ENCODE data around the gene DHTKD1.
"Not testable (repeated sequence)": the region's sequence is repeated elsewhere in the genome, so short reads cannot be mapped to it uniquely, and the experiment has no call there.

- not testable (repeated sequence) for TF ChIP-seq POLR2A, CTCF (IDR thresholded peaks at IDR 0.05)
These were observed 28.6 kb downstream of the DHTKD1 start for GRCh38 chr10:12097361-12097760.
